GM21381 (cell line): ENCODE results near the gene IER2.
"Not testable (repeated sequence)": the region's sequence is repeated elsewhere in the genome, so short reads cannot be mapped to it uniquely, and the experiment has no call there.

Experiments
- ATAC-seq: cut with Tn5 transposase; IDR thresholded peaks from one replicate; pipeline ENCODE4 v1.9.1; 2021; ENCODE audit warnings: mild to moderate bottlenecking, moderate library complexity; ENCODE audit not compliant: unreplicated experiment

The IER2 gene

GRCh38 chr19:13162724-13163608 lies 12.8 kb downstream of the IER2 start:
- peak; percentile 47 for ATAC-seq

DNA sequence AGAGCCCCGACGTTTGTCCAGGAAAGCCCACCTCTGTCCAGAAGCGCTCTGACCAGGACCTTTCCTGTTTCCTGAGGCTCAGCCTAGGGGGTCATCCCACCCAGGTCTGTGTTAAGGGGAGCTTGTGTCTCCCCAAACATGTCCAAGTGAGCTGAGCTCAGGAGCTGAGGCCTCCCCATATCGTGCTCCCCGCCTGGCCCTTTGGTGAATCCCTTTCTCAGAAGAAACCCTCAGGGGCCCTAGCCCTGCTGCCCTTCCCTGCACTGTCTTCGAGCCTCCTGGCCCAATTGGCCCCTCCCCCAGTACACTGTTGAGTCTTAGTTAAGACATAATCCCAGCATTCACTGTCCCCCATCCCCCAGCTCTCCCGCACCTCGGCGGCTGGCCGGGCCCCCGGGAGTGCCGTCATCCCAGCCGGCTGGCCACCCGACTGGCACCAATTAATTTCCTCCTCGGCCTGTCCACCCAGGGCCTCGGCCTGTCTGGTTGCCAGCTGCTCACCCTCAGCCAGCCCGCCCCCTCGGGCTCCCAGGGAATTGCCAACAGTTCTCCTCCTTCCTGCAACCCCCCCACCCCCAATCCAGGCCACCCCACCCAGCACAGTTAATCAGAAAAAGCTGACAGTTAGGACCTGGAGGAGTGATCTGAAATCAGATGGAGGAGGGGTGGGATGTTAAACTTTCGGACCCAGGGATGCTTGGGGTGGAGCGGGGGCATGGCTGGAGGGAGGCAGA lies 13.6 kb downstream of the IER2 start:
- no peak for ATAC-seq

- ATAC-seq: no peak
These were observed 14.3 kb downstream of the IER2 start for GRCh38 chr19:13164343-13165161.

GRCh38 chr19:13165162-13165997 lies 15.2 kb downstream of the IER2 start:
- no peak for ATAC-seq

- ATAC-seq: not testable (repeated sequence)
These were observed 15.9 kb downstream of the IER2 start for GRCh38 chr19:13166151-13166550.

- no peak for ATAC-seq
These were observed 19.6 kb downstream of the IER2 start for GRCh38 chr19:13169769-13170168.

DNA sequence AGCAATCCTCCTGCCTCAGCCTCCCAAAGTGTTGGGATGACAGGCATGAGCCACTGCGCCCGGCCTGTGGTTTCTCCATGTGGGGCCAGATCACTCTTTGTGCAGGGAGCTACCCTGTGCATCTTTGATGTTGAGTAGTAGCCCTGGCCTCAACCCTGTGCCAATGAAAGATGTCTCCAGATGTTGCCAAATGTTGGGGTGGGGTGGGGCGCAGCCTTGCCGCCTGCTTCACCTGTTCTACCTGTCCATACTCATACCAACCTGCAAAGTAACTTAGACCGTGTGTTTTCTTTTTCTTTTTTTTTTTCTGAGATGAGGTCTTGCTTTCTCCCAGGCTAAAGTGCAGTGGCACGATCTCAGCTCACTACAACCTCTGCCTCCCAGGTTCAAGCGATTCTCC lies 20.9 kb downstream of the IER2 start:
- ATAC-seq: no peak

DNA sequence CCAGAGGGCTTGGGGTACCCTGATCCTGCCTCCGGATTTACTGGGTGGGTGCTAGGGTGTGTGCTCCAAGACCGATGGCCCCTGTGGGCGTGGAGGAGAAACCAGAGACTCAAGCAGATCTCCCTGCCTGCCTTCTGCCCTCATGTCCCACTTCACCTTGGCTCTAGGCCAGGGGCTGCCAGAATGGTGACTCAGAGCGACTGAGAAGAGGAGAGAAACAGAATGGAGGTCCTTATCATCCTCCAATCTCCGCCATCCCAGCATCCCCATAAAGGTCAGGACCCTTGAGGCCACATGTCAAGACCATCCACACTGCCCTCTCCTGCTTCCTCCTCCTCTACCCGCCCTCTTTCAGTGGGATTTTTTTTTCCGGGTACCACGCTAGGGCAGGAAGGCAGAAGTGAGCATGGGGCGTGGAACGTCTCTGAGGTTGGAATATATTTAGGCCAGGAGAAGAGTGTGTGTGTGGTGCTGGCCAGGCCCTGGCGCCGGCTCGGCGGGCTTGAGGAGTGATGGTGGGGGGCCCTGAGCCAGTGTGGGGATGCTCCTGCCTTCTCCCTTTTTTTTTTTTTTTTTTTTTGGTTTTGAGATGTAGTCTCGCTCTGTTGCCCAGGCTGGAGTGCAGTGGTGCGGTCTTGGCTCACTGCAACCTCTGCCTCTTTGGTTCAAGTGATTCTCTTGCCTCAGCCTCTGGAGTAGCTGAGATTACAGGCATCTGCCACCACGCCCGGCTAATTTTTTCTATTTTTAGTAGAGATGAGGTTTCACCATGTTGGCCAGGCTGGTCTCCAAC lies 22.3 kb downstream of the IER2 start:
- no peak for ATAC-seq

- no peak for ATAC-seq
These were observed 23.0 kb downstream of the IER2 start for GRCh38 chr19:13173139-13173737.

DNA sequence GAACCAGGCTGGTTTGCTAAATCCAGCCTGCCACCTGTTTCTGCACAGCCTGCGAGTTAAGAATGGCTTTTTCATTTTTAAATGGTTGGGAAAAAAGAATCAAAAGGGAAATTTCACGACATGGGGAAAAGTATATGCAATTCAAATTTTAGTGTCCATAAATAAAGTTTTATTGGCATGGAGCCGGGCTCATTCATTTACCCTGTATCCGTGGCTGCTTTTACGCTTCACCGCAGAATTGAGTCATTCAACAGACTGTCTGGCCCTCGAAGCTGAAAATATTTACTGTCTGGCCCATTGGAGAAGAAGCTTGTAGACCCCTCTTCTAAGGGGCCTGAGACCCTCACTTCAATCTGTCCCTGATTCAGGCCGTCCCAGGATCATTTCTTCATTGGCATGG lies 26.1 kb downstream of the IER2 start:
- ATAC-seq: no peak

DNA sequence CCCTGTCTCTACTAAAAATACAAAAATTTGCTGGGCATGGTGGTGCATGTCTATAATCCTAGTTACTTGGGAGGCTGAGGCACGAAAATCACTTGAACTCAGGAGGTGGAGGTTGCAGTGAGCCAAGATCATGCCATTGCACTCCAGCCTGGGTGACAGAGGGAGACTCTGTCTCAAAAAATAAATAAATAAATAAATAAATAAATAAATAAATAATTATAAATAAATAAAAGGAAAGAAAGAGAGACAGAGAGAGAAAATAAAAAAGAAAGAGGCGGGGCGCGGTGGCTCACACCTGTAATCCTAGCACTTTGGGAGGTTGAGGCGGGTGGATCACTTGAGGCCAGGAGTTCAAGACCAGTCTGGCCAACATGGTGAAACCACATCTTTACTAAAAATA lies 27.4 kb downstream of the IER2 start:
- not testable (repeated sequence) for ATAC-seq

DNA sequence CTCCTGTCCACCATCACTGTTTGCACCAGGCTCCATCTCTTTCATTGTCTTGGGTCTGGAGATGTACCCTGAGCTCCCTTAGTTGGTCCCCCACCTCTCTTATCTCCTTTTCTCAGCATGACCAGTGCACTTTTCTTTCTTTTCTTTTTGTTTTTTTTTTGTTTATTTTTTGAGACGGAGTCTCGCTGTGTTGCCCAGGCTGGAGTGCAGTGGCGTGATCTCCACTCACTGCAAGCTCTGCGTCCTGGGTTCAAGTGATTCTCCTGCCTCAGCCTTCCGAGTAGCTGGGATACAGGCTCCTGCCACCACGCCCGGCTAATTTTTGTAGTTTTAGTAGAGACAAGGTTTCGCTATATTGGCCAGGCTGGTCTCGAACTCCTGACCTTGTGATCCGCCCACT lies 28.1 kb downstream of the IER2 start:
- not testable (repeated sequence) for ATAC-seq

DNA sequence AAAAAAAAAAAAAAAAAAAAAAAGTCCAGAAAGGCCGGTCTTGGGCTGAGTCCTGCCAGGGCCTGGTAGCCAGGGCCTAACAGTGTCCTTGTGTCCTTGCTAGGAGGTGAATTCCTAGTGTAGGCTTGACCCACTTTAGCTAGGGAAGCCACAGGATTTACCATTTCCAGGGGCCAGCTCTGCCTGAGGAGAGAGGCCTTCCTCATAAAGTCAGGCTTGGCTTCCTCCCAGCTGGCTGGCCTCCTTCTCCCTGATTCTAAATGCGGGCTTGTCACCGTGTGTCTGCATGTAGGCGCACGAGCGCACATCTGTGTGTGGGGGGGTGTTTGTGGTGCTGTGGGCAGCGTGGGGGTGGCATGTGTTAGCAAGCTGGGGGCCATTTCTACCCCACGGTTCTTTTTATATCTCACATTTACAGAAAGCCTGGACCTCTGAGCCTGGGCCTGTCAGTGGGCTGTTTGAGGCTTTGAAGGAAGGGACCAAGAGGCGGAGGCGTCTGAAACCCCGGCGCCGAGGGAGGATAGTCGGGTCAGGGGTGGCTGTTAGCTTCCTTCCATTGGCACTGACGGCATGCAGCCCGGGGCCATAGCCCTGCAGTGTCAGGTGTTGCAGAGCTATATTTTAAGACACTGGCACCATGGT lies 31.7 kb downstream of the IER2 start:
- no peak for ATAC-seq

GRCh38 chr19:13184926-13185325 lies 34.7 kb downstream of the IER2 start:
- not testable (repeated sequence) for ATAC-seq

GRCh38 chr19:13185763-13186657 lies 35.8 kb downstream of the IER2 start:
- ATAC-seq: not testable (repeated sequence)

DNA sequence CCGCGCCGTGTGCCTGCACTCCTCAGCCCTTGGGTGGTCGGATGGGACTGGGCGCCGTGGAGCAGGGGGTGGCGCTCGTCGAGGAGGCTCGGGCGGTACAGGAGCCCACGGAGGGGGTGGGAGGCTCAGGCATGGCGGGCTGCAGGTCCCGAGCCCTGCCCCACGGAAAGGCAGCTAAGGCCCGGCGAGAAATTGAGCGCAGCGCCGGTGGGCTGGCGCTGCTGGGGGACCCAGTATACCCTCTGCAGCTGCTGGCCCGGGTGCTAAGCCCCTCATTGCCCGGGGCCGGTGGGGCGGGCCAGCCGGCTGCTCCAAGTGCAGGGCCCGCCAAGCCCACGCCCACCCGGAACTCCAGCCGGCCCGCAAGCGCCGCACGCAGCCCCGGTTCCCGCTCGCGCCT lies 36.5 kb downstream of the IER2 start:
- ATAC-seq: not testable (repeated sequence)

GRCh38 chr19:13187419-13187818 lies 37.2 kb downstream of the IER2 start:
- ATAC-seq: no peak

GRCh38 chr19:13189600-13189999 lies 39.4 kb downstream of the IER2 start:
- ATAC-seq: no peak
